IMR-90 (cell line): ENCODE measurements around the gene BTLA. TPM values are rescaled to one million over a fixed set of nuclear protein-coding genes. Genes with fewer than 3 reads are reported as not detected.

ENCODE experiments used
- ATAC-seq: fragments of 200-7000 bp; cut with Tn5 transposase; 2 replicates; pipeline ENCODE4 v1.9.1; 2020; ENCODE audit warnings: low read depth, mild to moderate bottlenecking, moderate library complexity
- BruUV-seq: library from RNA; stranded (reverse); fragments of 400-500 nt; replicated peaks from 2 replicates; lab custom pipeline; 2021; lab: Mats Ljungman, UMichigan
- CTCF ChIA-PET: fragments of 300-600 bp; formaldehyde crosslinking; extraction: SDS; loops from one replicate; lab custom pipeline; 2021; ENCODE audit warnings: antibody characterized with exemption; lab: Yijun Ruan, JAX
- POLR2A ChIA-PET: fragments of 300-600 bp; sonication (Branson Sonifier 250); formaldehyde crosslinking; loops from one replicate; lab custom pipeline; 2022; ENCODE audit warnings: antibody characterized with exemption; ENCODE audit not compliant: unreplicated experiment; lab: Charles Lee
- DNase-seq: peaks from one replicate; pipeline ENCODE4 v3.0.0; 2013
- H2AFZ ChIP-seq: replicated peaks from 2 replicates; pipeline ENCODE3; 2013; ENCODE audit warnings: low read length, mild to moderate bottlenecking; ENCODE audit not compliant: poor library complexity
- H2AK5ac ChIP-seq: 2 replicates; pipeline ENCODE4 v1.6.1; 2013; ENCODE audit warnings: low read depth, low read length, inconsistent platforms
- H2AK9ac ChIP-seq: replicated peaks from 2 replicates; pipeline ENCODE3; 2013; ENCODE audit warnings: mild to moderate bottlenecking, low read depth, low read length, moderate library complexity; ENCODE audit not compliant: poor library complexity
- H2BK120ac ChIP-seq: 2 replicates; pipeline ENCODE4 v1.6.1; 2013; ENCODE audit warnings: low read depth, low read length, inconsistent platforms
- H2BK15ac ChIP-seq: 3 replicates; pipeline ENCODE4 v1.6.1; 2013; ENCODE audit warnings: low read depth, low read length, inconsistent platforms
- H2BK20ac ChIP-seq: 2 replicates; pipeline ENCODE4 v1.6.1; 2013; ENCODE audit warnings: low read depth, mild to moderate bottlenecking, inconsistent platforms, low read length, moderate library complexity
- H2BK5ac ChIP-seq: 2 replicates; pipeline ENCODE4 v1.6.1; 2013; ENCODE audit warnings: mild to moderate bottlenecking, low read depth, low read length, inconsistent platforms; ENCODE audit not compliant: poor library complexity, severe bottlenecking
- H3K14ac ChIP-seq: replicated peaks from 2 replicates; pipeline ENCODE4 v1.6.1; 2013; ENCODE audit warnings: low read depth, low read length, inconsistent platforms
- H3K18ac ChIP-seq: 2 replicates; pipeline ENCODE4 v1.6.1; 2013; ENCODE audit warnings: low read depth, low read length, control low read depth
- H3K23ac ChIP-seq: 2 replicates; pipeline ENCODE4 v1.6.1; 2013; ENCODE audit warnings: low read depth, low read length, inconsistent platforms
- H3K27ac ChIP-seq: 2 replicates; pipeline ENCODE4 v1.5.1; 2013; ENCODE audit warnings: mild to moderate bottlenecking, control low read depth, low read length; ENCODE audit not compliant: insufficient read depth
- H3K27me3 ChIP-seq: 2 replicates; pipeline ENCODE4 v1.6.1; 2013; ENCODE audit warnings: low read length; ENCODE audit not compliant: control insufficient read depth, insufficient read depth
- H3K36me3 ChIP-seq: 2 replicates; pipeline ENCODE4 v1.6.1; 2013; ENCODE audit warnings: low read length, mixed read lengths; ENCODE audit not compliant: control insufficient read depth, insufficient read depth
- H3K4ac ChIP-seq: 2 replicates; pipeline ENCODE4 v1.6.1; 2013; ENCODE audit warnings: low read depth, low read length, inconsistent platforms
- H3K4me1 ChIP-seq: 2 replicates; pipeline ENCODE4 v1.6.1; 2013; ENCODE audit warnings: low read length, mixed read lengths; ENCODE audit not compliant: control insufficient read depth, insufficient read depth
- H3K4me2 ChIP-seq: 2 replicates; pipeline ENCODE4 v1.6.1; 2013; ENCODE audit warnings: low read depth, mild to moderate bottlenecking, control low read depth, low read length, moderate library complexity
- H3K4me3 ChIP-seq: 2 replicates; pipeline ENCODE4 v1.5.1; 2013; ENCODE audit warnings: low read depth, mild to moderate bottlenecking, control low read depth, low read length, moderate library complexity; ENCODE audit not compliant: insufficient read depth
- H3K56ac ChIP-seq: 2 replicates; pipeline ENCODE4 v1.6.1; 2013; ENCODE audit warnings: low read length, inconsistent platforms; ENCODE audit not compliant: insufficient read depth; ENCODE audit errors: extremely low read depth
- H3K79me1 ChIP-seq, 2 experiments: 2 replicates each; pipeline ENCODE4 v1.6.1; 2013; ENCODE audit warnings: low read length in 2 of 2, inconsistent platforms in 1 of 2, low read depth in 1 of 2
- H3K9ac ChIP-seq: 2 replicates; pipeline ENCODE4 v1.6.1; 2013; ENCODE audit warnings: low read depth, low read length, control low read depth
- H3K9me1 ChIP-seq: 2 replicates; pipeline ENCODE4 v1.6.1; 2013; ENCODE audit warnings: low read length, inconsistent platforms; ENCODE audit not compliant: insufficient read depth
- H3K9me3 ChIP-seq: 2 replicates; pipeline ENCODE4 v1.6.1; 2013; ENCODE audit warnings: low read length; ENCODE audit not compliant: control insufficient read depth, insufficient read depth
- H4K20me1 ChIP-seq: 2 replicates; pipeline ENCODE4 v1.6.1; 2013; ENCODE audit warnings: low read length, inconsistent platforms; ENCODE audit not compliant: insufficient read depth
- H4K5ac ChIP-seq: 2 replicates; pipeline ENCODE4 v1.6.1; 2013; ENCODE audit warnings: mild to moderate bottlenecking, low read depth, low read length, control low read depth
- H4K8ac ChIP-seq, 2 experiments: 2 replicates each; pipeline ENCODE4 v1.6.1; 2013; ENCODE audit warnings: low read depth in 2 of 2, low read length in 2 of 2, control low read depth in 1 of 2, inconsistent platforms in 1 of 2
- H4K91ac ChIP-seq: 2 replicates; pipeline ENCODE4 v1.6.1; 2013; ENCODE audit warnings: low read depth, low read length, inconsistent platforms; ENCODE audit not compliant: insufficient read depth
- BHLHE40 ChIP-seq: fragments of 150-350 bp; IDR thresholded peaks from 2 replicates; pipeline ENCODE4 v1.6.1; 2016; ENCODE audit warnings: mild to moderate bottlenecking, low read depth, low read length
- CEBPB ChIP-seq: IDR thresholded peaks from 2 replicates; pipeline ENCODE4 v1.6.1; 2012; ENCODE audit warnings: low read depth, low read length, improper control_type of control experiment
- CHD1 ChIP-seq: IDR thresholded peaks from 2 replicates; pipeline ENCODE4 v1.6.1; 2012; ENCODE audit warnings: low read depth, low read length, improper control_type of control experiment
- FOS ChIP-seq: fragments of 150-350 bp; IDR thresholded peaks from 2 replicates; pipeline ENCODE4 v1.6.1; 2016; ENCODE audit warnings: low read depth, low read length
- MAFK ChIP-seq: IDR thresholded peaks from 2 replicates; pipeline ENCODE4 v1.6.1; 2012; ENCODE audit warnings: low read depth, low read length, improper control_type of control experiment
- MAZ ChIP-seq: IDR thresholded peaks from 2 replicates; pipeline ENCODE4 v1.6.1; 2012; ENCODE audit warnings: low read depth, mild to moderate bottlenecking, low read length, improper control_type of control experiment, moderate library complexity, borderline replicate concordance
- MXI1 ChIP-seq: IDR thresholded peaks from 2 replicates; pipeline ENCODE4 v1.6.1; 2012; ENCODE audit warnings: low read depth, mild to moderate bottlenecking, low read length, moderate library complexity, borderline replicate concordance
- NFE2L2 ChIP-seq: fragments of 150-350 bp; IDR thresholded peaks from 2 replicates; pipeline ENCODE4 v1.6.1; 2016; ENCODE audit warnings: low read depth, mild to moderate bottlenecking, low read length
- POLR2A ChIP-seq: IDR thresholded peaks from 2 replicates; pipeline ENCODE4 v1.6.1; 2012; ENCODE audit warnings: mild to moderate bottlenecking, low read depth, low read length
- RAD21 ChIP-seq: IDR thresholded peaks from 2 replicates; pipeline ENCODE4 v1.6.1; 2012; ENCODE audit warnings: low read length, improper control_type of control experiment
- RCOR1 ChIP-seq: IDR thresholded peaks from 2 replicates; pipeline ENCODE4 v1.6.1; 2012; ENCODE audit warnings: mild to moderate bottlenecking, low read length, improper control_type of control experiment; ENCODE audit not compliant: insufficient replicate concordance
- RFX5 ChIP-seq: IDR thresholded peaks from 2 replicates; pipeline ENCODE4 v1.8.0; 2012; ENCODE audit warnings: low read depth, mild to moderate bottlenecking, low read length, moderate library complexity
- SMC3 ChIP-seq: fragments of 150-350 bp; IDR thresholded peaks from 2 replicates; pipeline ENCODE4 v1.6.1; 2016; ENCODE audit warnings: low read depth, mild to moderate bottlenecking, antibody characterized with exemption, low read length, moderate library complexity
- WGBS, 2 experiments: methylation state at CpG; one replicate each; pipeline versions ENCODE4 v1.1.5 to v1.1.7; 2013; ENCODE audit warnings: missing lambda C conversion rate in 2 of 2; ENCODE audit not compliant: insufficient read length in 1 of 2; ENCODE audit errors: extremely low coverage in 2 of 2; 5-methylcytosine and 5-hydroxymethylcytosine counted together
- dilution Hi-C: fragments of 300-500 bp; cut with HindIII; formaldehyde crosslinking; loops from one replicate; pipeline ENCODE4 v1.14.3; 2018; ENCODE audit warnings: low sequenced_read_pairs; ENCODE audit not compliant: unreplicated experiment
- in situ Hi-C: fragments of 300-500 bp; cut with MboI; formaldehyde crosslinking; loops from 3 replicates; pipeline ENCODE4 v1.14.3; 2019; ENCODE audit warnings: low sequenced_read_pairs, inconsistent platforms, mixed read lengths
- intact Hi-C: fragments of 100-400 bp; cut with micrococcal nuclease; formaldehyde crosslinking; loops from 2 replicates; pipeline ENCODE4 v1.10.0; 2022
- polyA plus RNA-seq, 3 experiments: library from polyadenylated mRNA; depleted of rRNA; stranded (reverse); fragments of >200 nt; gene quantifications; 2 replicates each; pipeline ENCODE4 v1.2.3, GENCODE V29; 2012; ENCODE audit warnings: low replicate concordance in 1 of 3
- total RNA-seq: library from RNA; depleted of rRNA; stranded (reverse); fragments of >200 nt; gene quantifications from 2 replicates; pipeline ENCODE4 v1.2.3, GENCODE V29; 2012
- TF ChIP-seq, protein P1 (sequence below): conservative IDR thresholded peaks from 2 replicates; pipeline ENCODE4 v1.5.1; 2012; ENCODE audit warnings: mild to moderate bottlenecking, low read depth, low read length, improper control_type of control experiment
- TF ChIP-seq, protein P2 (sequence below): fragments of 150-350 bp; IDR thresholded peaks from 2 replicates; pipeline ENCODE4 v1.6.1; 2017; ENCODE audit warnings: mild to moderate bottlenecking, antibody characterized with exemption, low read length, low read depth

The BTLA gene
- total and polyA plus RNA-seq, 2 of the 4 experiments (the other 2 are of a cell fraction), result not detected

DNA sequence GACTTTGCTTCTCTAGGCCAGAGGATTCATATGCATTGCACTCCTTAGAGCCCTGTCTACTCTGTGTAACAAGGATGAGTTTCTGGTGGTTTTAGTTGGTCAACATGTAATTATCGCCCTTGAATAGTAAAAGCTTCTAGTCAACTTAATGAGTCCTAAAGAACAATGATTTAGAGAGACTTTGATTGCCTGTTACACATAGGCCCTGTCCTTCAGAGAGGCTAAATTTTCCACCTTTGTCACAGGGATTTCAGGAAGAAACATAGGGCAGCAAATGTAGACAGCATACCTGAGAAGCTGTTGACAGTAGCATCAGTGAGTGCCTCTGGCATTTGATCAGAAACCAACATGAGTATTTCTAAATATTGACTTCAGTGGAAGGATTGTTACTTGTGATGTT, 7.1 kb downstream of the BTLA start:
- H4K8ac ChIP-seq, result no peak overlapping the region
- TF ChIP-seq MAZ (no peak), POLR2A (no peak), RCOR1 (no peak), CHD1 (no peak), RFX5 (no peak), NFE2L2 (no peak), CEBPB (no peak), BHLHE40 (no peak), RAD21 (no peak), FOS (no peak), SMC3 (no peak), MAFK (no peak), MXI1 (no peak)
- TF ChIP-seq, protein P1, sequence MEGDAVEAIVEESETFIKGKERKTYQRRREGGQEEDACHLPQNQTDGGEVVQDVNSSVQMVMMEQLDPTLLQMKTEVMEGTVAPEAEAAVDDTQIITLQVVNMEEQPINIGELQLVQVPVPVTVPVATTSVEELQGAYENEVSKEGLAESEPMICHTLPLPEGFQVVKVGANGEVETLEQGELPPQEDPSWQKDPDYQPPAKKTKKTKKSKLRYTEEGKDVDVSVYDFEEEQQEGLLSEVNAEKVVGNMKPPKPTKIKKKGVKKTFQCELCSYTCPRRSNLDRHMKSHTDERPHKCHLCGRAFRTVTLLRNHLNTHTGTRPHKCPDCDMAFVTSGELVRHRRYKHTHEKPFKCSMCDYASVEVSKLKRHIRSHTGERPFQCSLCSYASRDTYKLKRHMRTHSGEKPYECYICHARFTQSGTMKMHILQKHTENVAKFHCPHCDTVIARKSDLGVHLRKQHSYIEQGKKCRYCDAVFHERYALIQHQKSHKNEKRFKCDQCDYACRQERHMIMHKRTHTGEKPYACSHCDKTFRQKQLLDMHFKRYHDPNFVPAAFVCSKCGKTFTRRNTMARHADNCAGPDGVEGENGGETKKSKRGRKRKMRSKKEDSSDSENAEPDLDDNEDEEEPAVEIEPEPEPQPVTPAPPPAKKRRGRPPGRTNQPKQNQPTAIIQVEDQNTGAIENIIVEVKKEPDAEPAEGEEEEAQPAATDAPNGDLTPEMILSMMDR, result no peak
- TF ChIP-seq, protein P2, sequence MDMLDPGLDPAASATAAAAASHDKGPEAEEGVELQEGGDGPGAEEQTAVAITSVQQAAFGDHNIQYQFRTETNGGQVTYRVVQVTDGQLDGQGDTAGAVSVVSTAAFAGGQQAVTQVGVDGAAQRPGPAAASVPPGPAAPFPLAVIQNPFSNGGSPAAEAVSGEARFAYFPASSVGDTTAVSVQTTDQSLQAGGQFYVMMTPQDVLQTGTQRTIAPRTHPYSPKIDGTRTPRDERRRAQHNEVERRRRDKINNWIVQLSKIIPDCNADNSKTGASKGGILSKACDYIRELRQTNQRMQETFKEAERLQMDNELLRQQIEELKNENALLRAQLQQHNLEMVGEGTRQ, result no peak
- H3K14ac ChIP-seq, result no peak overlapping the region
- no peak overlapping the region for H2BK120ac ChIP-seq
- H3K4me1 ChIP-seq, result no peaks in the 10 kb centered on the region
- no peak overlapping the region for H2AK5ac ChIP-seq
- no peak overlapping the region for H3K56ac ChIP-seq
- no peak overlapping the region for H3K27ac ChIP-seq
- H3K4me2 ChIP-seq, result no peak overlapping the region
- no peaks in the 10 kb centered on the region for H4K20me1 ChIP-seq
- H3K36me3 ChIP-seq, result no peaks in the 10 kb centered on the region
- H3K79me1 ChIP-seq, result no peaks in the 10 kb centered on the region
- ChIA-PET POLR2A (no interaction called here), CTCF (no interaction called here)
- no peak overlapping the region for H4K91ac ChIP-seq
- H3K4ac ChIP-seq, result no peak overlapping the region
- no peaks in the 10 kb centered on the region for H3K9me1 ChIP-seq
- H2BK5ac ChIP-seq, result no peak overlapping the region
- no peaks in the 10 kb centered on the region; the same call in 1 of the 2 replicates for H3K27me3 ChIP-seq
- no peak overlapping the region for H2AK9ac ChIP-seq
- no peaks in the 10 kb centered on the region for H3K9me3 ChIP-seq
- WGBS, 2 experiments, result no CpG with 5 or more reads among the region's 1 CpG
- no peak overlapping the region for H2AFZ ChIP-seq
- dilution Hi-C loops, result no loop called here
- H3K9ac ChIP-seq, result no peak overlapping the region
- in situ Hi-C loops, result no loop called here
- ATAC-seq (no peak), DNase-seq (no peak)
- no peak overlapping the region for H3K23ac ChIP-seq
- intact Hi-C loops, result no loop called here
- no peak overlapping the region for H3K18ac ChIP-seq
- no peak overlapping the region for H2BK15ac ChIP-seq
- H4K5ac ChIP-seq, result no peak overlapping the region
- H3K4me3 ChIP-seq, result no peak overlapping the region
- H2BK20ac ChIP-seq, result no peak overlapping the region
- no TSS peak for BruUV-seq
